Coronary artery (tissue), 2 donors: ENCODE data around the gene HS1BP3.

Experiments
- DNase-seq: peaks from one replicate; pipeline ENCODE4 v3.0.0-alpha.2; 2017; ENCODE audit warnings: low spot score
- H3K27ac ChIP-seq, 2 donors: fragments of 200-600 bp; sonication (generic); one replicate each; pipeline ENCODE4 v1.5.1; 2016 to 2019
- H3K4me3 ChIP-seq: fragments of 200-600 bp; sonication (generic); 2 replicates; pipeline ENCODE4 v1.5.1; 2016; ENCODE audit warnings: mild to moderate bottlenecking, moderate library complexity
- TF ChIP-seq, protein P1 (sequence below): fragments of 200-600 bp; sonication (generic); IDR thresholded peaks from one replicate; pipeline ENCODE4 v1.5.1; 2019; ENCODE audit warnings: antibody characterized with exemption

The HS1BP3 gene

DNA sequence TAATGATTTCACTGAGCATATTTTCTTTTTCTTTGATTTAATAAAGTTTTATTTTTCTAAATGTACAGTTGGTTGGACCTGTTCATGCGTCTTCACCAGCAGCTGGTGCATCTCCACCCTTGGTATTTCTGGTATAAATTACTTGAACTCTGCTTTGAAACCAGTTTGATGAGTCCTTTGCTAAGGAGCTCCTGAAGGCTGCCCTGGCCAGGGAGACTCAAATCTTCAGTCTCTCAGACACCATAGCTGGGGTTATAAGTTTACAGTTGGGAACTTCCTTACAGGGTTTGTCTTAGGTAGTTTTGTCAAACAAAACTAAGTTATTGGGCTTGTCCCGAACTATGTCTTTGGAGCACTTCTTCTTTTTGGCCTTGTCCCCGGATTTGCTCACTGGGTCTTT is 44.7 kb downstream of the HS1BP3 start:
- Histone ChIP-seq H3K4me3 (no peak overlapping the region), H3K27ac (no peak overlapping the region)
- TF ChIP-seq, protein P1, sequence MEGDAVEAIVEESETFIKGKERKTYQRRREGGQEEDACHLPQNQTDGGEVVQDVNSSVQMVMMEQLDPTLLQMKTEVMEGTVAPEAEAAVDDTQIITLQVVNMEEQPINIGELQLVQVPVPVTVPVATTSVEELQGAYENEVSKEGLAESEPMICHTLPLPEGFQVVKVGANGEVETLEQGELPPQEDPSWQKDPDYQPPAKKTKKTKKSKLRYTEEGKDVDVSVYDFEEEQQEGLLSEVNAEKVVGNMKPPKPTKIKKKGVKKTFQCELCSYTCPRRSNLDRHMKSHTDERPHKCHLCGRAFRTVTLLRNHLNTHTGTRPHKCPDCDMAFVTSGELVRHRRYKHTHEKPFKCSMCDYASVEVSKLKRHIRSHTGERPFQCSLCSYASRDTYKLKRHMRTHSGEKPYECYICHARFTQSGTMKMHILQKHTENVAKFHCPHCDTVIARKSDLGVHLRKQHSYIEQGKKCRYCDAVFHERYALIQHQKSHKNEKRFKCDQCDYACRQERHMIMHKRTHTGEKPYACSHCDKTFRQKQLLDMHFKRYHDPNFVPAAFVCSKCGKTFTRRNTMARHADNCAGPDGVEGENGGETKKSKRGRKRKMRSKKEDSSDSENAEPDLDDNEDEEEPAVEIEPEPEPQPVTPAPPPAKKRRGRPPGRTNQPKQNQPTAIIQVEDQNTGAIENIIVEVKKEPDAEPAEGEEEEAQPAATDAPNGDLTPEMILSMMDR = no peak
- DNase-seq = no peak

DNA sequence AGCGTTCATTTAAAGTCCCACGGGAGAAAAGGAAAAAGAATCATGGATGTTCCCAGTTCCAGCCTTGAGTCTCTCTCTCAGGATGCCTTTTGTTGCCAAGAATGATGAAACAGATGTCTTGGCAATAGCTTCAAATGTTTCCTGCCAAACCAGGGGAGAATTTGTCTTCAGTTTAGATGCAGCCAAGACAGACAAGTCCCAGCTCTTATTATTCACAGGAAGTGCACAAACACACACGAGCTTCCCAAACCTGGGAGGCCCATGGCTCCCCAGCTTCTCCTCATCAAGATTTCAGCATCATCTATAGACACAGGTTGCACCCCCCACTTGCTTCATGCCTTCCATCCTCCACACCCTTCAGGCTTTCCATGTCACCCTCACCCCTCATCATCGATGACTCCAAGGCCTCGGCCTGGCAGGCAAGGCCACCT is 45.9 kb downstream of the HS1BP3 start:
- peak; percentile 73 for DNase-seq
- TF ChIP-seq, protein P1 = no peak
- no peak overlapping the region for H3K4me3 ChIP-seq
- peak overlapping the region in 1 of 2 donors; percentile 11 for H3K27ac ChIP-seq

DNA sequence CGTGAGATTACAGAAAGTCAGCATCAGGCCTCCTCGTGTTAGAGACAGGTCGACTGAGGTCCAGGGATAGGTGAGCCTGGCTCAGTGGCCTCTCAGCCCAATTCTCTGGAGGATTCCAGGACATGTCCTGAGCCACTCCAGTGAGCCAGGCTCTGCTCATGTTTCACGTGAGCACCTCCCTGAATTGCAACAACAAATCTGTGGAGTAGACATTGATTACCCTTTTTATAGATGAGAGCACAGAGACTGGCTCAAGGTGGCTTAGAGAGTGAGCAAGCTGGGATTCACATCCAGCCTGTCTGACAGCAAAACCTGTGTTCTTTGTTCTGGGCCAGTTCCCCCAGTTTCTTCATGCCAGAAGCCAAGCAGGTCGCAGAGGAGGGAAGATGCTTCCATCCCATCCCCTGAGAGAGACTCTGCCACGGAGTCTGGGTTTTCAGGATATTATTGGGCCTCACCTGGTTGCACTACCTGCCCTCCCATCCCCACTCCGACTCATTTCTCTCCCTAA is 46.4 kb downstream of the HS1BP3 start:
- DNase-seq = peak; percentile 73
- TF ChIP-seq, protein P1 = no peak
- H3K27ac ChIP-seq = peak overlapping the region in 1 of 2 donors; percentile 11
- no peak overlapping the region for H3K4me3 ChIP-seq

DNA sequence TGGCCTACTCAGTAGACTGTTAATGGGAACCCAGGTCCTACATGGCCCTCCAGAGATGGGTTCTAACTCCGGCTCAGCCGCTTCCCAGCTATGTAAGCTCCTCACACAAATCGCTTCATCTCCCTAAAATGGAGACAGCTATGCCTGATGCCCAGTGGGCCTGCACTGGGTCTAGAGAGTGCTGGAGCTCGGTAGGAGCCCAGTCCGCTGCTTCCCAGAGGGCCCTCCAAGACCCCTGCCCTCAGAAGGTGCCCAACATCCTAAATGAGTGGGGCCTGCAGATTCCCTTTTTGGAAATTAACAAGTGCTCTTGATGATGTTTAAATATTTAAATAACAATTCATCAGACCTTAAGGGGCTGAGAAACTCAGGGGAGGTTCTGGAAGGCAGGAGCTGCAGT is 47.1 kb downstream of the HS1BP3 start:
- H3K4me3 ChIP-seq = no peak overlapping the region
- H3K27ac ChIP-seq = no peak overlapping the region
- TF ChIP-seq, protein P1 = no peak
- DNase-seq = no peak

DNA sequence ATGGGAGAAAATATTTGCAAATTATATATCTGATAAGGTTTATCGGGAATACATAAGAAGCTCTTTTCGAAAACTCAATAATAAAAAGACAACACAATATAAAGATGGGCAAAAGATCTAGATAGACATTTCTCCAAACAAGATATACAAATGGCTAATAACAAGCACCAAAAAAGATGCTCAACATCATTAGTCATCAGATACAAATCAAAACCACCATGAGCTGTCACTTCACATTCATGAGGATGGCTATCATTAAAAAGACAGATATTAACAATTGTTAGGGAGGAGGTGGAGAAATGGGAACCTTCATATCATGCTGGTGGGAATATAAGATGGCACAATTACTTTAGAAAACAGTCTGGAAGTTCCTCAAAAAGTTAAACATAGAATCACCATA is 48.1 kb downstream of the HS1BP3 start:
- no peak for DNase-seq
- H3K27ac ChIP-seq = no peak overlapping the region
- no peak overlapping the region for H3K4me3 ChIP-seq
- TF ChIP-seq, protein P1 = no peak

DNA sequence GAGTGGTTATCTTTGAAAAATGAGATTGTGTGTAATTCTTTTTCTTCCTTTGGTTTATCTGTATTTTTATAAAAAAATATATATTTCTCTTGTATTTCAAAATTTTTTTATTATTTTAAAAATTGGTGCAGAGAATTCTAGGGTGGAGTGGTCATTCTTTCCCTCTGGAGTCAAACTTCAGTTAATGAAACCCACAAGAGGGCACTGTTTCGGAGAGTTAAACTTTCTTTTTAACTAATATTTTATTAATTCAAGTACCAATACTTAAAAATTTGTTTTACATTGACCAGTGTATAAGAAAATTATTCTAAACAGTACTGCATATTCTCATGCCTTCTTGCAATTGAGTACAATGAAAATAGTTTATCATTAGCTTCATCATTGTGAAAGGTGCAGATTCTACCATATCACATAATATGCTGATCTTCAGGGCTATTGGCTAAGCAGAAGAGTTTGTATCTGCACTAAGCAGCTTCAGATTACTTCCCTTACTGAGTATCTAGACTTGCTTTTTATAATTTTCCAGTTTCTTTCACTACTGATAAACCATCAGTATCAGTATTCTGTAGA is 50.1 kb downstream of the HS1BP3 start:
- no peak for DNase-seq
- peak overlapping the region in 1 of 2 donors; percentile 75 for H3K27ac ChIP-seq
- H3K4me3 ChIP-seq = no peak overlapping the region
- TF ChIP-seq, protein P1 = no peak

DNA sequence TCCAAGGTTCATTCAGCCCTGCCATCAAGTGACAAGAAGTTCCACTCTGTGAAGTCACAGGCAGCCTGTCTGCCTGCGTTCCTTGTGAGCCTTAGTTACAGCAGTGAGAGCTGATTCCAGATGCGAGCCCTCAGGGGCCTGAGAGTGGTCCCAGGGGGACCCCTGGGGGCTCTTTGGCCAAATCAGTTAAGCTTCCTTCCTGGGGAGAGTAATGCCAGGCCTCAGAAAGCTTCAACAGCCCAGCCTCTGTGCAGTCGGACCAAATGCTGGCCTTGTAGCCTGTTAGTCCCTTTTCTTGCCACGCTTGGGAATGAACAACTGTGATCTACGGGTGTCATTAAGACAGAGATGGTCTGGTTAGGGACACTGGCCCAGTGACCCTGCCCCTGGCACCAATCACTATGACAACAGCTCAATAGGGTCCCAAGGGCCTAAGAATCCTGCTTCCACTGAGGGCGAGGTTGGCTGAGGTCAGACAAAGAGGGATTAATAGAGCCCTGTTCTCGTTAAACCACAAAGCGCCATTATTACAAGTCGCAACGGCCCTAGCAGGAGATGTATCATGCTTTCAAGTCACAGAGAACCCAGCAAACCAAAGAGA is 50.9 kb downstream of the HS1BP3 start:
- peak overlapping the region; percentile 75 to 84 for H3K27ac ChIP-seq
- peak; percentile 74 for DNase-seq
- TF ChIP-seq, protein P1 = no peak
- no peak overlapping the region for H3K4me3 ChIP-seq
